ENCODE data around the gene TESK2.

TESK2 gene

DNA sequence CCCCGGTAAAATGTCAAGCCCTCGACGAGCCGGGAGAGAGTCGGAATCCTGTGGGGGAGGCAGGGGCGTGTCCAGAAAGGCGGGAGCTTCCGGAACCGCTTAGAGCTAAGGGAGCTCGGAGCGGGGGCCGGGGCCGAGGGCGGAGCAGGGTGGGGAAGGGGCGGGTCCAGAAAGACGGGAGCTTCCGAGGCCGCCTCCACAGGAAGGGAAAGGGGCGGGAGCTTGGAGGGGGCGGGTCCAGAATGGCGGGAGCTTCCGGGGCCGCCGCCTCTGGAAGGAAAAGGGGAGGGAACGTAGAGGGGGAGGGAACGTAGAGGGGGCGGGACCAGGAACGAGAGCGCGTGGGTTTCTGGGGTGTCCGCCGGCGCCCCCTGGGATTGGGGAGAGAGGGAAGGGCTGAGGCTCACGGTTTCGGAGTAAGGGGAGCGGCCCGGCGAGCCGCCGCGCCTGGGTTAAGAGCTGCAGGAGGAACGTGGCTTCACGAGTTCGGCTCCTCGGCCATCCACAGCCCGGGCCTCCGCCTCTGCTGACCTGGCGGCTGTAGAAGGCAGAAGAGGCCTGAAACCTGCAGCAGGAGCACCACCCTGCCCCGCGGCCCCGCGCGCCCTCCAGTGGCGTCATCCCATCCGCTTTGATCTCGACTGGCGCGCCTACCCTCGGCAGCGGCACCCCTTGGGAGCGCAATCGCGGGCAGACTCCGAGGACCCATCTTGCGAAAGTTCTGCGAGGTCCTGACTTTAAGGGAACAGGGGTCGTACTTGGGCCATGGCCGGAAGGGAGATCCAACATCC is 187.2 kb downstream of the TESK2 start:
- peak; percentile 99 for DNase-seq (ENCODE audit: low spot score)

DNA sequence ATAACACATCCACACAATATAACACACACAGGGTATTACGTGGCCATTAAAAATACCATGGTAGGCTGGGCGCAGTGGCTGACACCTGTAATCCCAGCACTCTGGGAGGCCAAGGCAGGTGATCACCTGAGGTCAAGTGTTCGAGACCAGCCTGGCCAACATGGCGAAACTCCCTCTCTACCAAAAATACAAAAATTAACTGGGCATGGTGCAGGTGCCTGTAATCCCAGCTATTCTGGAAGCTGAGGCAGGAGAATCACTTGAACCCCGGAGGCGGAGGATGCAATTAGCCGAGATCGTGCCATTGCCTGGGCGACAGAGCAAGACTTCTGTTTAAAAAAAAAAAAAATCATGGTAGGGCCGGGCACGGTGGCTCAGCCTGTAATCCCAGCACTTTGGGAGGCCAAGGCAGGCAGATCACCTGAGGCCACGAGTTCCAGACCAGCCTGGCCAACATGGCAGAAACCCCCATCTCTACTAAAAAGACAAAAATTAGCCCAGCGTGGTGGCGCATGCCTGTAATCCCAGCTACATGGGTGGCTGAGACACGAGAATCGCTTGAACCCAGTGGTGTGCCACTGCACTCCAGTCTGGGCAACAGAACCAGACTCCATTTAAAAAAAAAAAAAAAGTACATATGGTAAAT is 188.3 kb downstream of the TESK2 start:
- DNase-seq (ENCODE audit: low spot score), result no peak

DNA sequence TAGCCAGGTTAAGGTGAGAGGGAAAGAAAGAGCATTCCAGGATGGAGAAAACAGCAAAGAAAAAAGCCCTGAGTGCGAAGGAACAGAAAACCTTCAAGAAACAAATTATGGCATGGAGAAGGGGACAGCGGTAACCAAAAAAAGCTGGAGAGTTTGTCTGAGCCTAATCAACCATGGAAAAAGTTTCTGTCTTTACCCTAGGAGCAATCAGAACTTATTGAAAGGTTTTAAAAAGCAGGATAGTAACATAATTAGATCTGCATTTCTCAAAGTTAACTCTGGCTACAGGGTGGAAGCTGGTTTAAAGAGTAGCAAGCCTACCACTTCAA is 190.3 kb downstream of the TESK2 start:
- no peak for DNase-seq (ENCODE audit: low spot score)

DNA sequence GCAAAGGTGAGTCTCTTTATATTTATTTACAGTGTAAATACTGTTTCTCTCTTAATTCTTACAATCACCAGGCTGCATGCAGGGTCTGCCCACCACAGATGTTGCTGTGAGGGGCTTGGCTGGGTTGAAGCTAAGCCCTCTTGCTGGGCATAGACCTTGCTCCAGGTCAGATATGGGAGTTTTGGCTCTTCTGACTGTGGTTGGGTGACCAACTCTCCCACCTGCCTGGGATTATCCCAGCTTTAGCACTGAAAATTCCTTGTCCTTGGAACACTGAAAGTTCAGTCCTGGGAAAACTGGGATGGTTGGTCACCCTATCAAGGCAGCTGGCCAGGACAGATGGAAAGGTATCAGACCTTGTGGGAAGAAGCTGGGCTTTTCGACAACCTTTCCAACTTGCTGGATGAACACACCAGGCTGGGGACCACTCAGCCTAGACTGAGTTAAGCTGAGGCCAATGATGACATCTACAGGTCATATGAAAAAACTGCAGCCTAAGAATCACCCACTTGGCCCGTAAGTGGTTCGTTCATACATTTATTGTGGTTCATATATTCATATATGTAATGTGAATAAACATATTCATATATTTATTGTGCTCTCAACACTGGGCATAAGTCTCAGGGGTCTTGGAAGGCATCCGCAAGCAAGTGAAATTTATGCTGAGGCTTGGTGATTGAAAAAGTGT is 190.8 kb downstream of the TESK2 start:
- peak; percentile 71 for DNase-seq (ENCODE audit: low spot score)

DNA sequence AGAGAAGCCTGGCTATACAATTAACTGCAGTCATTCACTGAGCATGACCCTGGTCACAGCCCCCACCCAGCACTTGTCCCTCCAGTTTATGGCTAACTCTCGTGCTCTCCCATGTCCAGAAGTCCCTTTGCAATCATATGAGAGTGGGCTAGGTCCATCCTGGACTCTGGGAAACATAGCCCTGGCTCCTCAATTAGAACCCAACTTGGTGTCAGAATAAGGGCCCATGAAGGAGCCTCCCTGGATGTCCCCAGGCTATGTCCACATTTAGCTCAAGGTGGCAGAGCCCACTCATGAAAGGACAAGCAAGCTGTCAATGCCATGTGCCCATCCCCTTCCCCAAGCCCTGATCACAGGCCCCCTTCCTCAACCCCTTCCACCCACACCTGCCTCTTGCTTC is 191.7 kb downstream of the TESK2 start:
- DNase-seq (ENCODE audit: low spot score), result no peak

DNA sequence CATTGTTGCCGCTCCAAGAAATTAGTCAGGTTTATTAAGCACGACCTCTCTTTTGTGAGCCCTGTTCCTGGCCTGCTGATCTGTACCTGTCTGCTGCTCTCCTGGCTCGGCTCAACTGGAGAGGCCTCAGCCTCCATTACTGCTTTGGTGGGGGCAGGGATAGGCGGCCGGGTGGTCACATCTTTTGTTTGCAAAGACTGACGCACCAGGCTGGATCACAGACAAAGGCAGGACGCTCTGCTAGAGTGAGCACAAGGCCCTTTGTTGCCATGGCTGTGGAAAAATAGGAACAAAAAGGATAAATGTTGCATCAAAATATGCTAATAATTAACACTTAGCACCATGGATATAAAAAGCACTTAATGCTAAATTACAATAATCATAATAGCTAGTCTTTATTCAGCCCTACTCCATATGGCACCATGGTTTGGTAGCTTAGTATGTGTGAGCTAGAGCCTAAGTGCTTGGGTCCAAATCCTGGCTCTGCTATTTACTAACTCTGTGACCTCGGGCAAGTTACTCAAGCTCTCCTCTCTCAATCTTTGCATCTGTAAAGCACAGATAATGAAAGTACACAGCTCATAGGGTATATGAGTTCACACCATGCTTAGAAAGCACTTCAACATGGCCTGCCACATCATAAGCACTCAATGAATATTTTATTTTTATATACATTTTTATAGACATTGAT is 193.2 kb downstream of the TESK2 start:
- DNase-seq (ENCODE audit: low spot score), result no peak
